NCI-H1105 (cell line): Measurements from ENCODE around the gene MYMX.
A peak's percentile ranks its signal among the peaks of the same experiment; 100 is the strongest.

Experiments
- DNase-seq: peaks from one replicate; lab custom pipeline; 2025; lab: John Stamatoyannopoulos, UW

MYMX gene

DNA sequence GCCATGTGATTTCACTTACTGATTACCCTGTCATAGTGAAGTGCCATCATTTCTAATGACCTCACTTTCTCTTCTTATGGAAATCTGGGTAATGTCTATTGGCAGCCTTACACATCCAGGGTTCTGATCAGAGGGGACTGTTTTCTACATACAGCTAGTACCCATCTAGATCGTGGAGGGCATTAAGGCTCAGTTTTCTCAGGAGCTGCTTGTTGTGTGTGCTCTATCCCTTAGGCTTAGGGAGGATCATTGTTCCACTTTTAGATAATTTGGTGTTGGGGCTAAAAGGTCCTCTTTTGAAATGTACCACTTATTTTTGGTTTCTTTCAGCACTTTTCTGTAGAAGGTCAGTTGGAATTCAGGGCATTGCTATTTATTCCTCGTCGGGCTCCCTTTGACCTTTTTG, 34.0 kb downstream of the MYMX start:
- DNase-seq, result no peak

DNA sequence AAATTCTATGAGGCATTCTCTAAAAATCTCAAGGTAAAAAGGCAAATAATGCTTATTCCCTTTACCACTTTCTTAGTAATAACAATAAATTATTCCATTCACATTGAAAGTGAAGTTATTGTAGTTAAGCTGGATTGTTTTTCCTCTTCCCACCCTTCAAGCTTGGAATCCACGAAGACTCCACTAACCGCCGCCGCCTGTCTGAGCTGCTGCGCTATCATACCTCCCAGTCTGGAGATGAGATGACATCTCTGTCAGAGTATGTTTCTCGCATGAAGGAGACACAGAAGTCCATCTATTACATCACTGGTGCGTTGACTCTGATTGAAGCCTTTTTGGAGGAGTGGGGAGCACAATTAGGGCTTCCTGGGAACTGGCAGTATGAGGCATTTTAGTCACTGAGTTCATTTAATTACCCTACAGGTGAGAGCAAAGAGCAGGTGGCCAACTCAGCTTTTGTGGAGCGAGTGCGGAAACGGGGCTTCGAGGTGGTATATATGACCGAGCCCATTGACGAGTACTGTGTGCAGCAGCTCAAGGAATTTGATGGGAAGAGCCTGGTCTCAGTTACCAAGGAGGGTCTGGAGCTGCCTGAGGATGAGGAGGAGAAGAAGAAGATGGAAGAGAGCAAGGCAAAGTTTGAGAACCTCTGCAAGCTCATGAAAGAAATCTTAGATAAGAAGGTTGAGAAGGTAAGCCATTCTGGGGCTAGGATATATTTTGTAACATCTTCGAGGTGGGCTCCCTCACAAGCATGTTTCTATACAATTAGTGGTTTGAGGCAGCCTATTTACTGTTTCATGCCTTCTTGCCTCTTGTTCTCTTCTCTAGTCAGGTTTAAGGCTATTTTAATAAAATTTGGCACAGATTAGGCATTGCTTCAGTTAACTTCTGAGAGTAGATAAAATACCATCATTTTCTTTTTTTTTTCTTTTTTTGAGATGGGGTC, 35.1 kb downstream of the MYMX start:
- no peak for DNase-seq

DNA sequence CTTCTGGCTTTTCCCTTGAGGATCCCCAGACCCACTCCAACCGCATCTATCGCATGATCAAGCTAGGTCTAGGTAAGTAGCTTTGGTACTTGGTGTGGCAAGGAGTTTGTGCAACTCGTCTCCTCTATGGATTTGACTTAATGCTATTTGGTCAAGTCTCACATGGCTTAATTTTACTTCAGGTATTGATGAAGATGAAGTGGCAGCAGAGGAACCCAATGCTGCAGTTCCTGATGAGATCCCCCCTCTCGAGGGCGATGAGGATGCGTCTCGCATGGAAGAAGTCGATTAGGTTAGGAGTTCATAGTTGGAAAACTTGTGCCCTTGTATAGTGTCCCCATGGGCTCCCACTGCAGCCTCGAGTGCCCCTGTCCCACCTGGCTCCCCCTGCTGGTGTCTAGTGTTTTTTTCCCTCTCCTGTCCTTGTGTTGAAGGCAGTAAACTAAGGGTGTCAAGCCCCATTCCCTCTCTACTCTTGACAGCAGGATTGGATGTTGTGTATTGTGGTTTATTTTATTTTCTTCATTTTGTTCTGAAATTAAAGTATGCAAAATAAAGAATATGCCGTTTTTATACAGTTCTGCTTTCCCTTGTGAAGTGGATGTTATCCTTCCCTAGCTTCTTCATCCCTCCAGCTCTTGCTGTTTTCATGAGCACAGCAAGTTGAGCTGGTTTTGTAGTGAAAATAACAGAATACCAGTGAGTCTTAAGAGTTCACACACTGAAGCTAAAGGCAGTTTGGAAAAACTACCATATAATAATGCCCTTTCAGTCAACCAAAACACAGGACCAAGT, 36.8 kb downstream of the MYMX start:
- DNase-seq, result peak; percentile 12

DNA sequence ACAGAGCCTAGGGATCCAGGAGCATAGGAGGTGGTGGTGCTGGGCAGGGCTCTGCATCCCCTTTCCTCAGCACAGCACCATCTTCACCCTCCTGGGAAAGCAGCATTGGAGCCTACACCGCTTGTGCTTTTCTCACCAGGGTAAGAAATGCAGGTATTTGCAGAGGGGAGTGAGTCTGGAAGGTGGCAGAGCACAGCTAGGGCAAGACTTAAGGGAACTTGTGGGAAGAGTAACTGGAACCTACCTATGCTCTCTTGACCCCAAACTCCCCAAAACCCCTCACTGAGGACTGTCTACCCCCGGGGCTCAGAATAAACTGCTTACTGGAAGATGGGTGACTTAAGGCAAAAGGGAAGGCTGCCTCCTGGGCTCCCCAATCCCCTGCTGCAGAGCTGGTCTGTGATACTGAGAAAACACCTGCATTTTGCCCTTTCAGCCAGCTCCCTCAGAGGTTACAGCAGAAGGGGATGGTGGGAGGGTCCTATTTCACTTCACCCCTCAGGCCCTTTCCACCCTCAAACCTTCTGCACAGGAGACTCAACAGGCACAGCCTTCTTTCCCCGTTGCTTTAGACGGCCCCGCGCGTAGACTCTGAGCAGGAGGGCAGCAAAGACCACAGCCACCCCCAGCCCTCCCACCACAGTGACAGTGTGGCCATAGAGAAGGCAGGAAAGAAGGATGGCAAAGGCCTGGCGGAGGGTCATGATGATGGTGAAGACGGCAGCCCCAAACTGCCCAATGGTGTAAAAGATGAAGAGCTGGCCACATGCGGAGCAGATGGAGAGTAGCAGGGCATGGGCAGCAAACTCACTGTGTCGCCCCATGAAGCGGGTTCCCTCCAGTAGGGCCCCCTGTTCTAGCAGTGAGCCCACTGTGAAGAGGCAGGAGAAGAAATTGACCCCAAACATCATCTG, 37.7 kb downstream of the MYMX start:
- no peak for DNase-seq

DNA sequence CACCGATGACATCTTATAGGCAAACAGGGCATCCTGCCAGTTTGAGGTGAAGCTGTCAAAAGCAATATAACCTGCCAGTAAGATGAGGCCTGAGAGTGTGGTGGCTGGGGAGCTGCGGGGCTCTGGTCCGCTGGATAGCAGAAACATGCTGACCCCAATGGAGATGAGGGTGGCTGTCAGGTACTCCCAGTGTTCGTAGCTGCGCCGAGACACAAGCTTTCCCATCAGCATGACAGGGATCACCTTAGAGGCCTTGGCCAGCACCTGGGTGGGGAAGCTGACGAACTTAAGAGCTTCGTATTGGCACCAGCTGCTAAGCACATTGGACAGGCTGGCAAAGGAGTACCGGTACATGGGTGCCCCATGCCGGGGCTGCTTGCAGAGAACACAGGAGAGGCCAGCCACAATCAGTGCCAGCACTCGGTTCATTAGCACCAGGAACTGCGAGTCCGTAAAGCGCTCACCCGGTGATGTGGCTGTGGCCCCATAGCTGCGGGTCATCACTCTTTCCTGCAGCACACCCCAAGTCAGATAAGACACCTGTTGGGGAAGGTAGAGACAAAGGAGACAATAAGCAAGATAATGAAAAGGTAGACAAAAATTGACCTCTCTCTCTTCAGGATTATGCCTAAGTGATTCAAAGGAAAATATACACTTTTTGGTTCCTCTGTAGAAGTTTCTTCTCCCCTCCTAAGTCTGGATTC, 38.5 kb downstream of the MYMX start:
- no peak for DNase-seq

DNA sequence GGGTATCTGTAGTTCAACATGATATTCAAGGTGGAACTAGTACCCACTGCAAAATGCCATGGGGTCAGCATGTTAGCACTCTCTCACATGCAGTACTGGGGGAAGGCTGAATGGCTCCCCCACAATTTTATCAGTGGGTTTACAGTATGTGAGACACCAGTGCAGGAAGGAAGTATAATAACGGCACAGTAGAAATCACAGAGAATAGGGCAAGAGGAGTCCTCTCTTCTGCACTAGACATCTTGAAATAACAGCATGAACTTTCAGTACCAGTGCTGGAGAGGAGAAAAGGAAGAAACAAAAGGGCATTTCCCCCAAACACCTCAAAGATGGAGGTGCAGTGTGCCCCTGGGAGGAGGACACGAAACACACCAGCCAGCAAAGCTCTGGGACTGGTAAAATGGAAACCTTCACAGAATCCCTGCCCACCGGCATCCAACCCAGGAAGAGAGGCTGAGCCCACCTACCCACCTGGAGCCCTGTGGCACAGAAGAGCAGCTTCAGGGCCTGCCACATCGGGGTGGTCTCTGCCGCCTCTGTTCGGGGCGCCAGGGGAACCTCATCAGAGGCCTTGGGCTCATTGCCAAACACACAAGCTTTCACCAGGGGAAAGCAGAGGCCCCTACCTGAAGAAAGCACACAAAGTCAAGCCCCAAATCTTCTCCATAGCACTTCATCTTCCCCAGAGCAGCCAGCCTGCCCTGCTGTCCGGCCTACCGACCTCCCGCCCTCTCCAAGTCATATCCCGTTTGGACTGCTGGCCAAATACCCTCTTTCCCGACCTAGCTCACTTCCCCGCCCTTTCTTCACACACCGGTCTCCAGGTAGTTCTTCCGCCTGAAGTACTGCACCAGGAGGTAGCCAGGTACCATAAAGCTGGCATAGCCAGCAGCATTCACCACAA, 39.4 kb downstream of the MYMX start:
- DNase-seq, result no peak

DNA sequence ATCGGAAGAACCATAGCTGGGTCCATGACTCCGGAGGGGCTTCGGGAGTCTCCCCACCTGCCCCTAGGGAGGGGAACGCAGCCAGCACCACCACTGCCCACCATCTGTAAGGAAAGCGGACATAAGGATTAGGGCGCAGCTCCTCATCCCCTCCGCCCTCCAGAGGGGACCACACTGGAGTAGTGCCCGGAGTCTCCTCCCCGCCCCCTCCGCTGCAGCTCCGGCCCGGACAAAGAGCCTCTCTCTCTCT, 40.0 kb downstream of the MYMX start:
- no peak for DNase-seq

DNA sequence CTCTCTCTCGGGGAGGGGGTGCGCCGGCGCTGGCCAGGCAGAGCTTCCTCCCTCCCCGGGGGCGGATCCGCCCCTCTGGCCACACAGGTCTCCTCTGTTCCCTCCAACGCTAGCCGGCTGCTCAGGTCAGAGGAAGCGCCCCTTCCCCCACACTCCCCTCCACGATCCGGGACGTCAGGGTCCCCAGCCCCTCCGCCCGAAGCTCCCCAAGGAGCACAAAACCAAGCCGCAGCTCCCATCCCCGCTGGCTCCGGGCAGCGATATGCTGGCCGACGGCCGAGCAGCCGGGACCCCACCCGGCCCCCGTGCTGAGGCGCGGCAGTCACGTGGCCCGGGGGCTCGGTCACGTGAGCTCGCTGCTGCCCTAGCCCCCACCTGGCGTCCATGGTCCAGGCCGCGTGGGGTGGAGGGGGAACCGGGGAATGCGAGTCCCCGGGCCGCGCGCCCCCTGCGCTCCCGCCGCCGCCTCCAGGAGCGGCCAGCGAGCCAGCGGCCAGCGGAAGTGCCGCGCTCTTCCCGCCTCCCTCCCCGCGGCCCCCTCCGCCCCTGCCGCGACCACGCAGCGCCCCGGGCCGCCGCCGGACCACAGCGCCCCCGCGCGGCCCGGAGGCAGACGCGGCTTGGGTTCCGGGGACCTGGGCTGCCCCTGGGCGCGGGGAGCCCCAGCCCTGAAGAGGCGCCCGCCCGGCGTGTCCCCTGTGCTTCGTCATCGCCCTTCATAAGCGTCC, 40.5 kb downstream of the MYMX start, which contains the start of gene SLC35B2:
SLC35B2 (minus strand) TSS at position 504 of the 728 bp plus-strand sequence; CDS start at position 386, 118 bp downstream.
- peak; percentile 73 for DNase-seq

DNA sequence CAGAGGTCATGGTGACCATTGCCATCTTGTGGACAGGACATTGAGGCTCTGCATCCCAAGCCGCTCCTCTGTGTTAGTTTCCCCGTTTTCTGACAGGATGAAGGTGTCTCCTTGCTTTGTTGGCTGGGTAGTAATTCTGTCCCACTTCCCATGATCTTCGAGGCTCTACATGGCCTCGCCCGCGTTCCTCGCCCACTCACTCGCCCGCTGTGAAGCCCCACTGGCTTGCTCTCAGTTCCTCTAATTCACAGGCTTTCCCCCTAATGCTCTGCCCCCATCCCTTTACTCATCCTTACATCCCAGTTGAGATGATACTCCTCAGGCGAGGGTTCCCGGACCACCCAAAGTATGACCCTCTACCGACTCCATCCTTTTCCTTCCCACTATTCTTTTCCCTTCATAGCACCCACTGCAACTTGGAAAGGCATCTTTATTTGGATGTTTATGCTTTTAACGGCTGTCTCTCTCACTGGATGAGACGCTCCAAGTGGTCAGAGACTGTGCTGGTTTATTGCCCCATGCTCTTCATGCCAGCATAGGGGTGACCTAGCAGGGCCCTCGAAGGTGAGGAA, 41.1 kb downstream of the MYMX start:
- DNase-seq, result no peak

DNA sequence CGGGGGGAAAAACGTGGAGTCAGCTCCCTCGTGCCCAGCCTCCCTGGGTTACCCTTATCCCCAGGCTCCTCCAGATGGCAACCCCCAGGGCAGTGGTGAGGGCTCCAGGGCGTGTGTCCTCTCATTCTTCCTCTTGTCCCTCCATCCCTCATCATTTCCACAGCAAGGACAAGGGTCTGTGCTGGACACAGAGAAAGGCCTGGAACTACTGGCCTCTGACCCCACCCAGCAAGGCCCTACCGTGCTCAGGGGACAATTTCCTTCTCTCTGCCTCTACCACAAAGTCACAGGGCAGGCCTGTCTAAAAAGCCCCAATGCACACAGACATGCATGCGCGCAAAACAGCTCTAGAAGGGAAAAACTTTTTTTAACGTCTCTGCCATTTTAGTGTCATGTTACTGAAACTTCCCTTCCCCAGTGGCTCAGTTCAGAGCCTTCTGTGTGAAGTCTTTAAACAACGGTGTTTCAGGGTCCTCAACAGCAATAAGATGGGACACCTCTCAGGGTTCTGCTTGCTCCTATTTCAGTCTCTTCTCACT, 41.7 kb downstream of the MYMX start:
- no peak for DNase-seq

DNA sequence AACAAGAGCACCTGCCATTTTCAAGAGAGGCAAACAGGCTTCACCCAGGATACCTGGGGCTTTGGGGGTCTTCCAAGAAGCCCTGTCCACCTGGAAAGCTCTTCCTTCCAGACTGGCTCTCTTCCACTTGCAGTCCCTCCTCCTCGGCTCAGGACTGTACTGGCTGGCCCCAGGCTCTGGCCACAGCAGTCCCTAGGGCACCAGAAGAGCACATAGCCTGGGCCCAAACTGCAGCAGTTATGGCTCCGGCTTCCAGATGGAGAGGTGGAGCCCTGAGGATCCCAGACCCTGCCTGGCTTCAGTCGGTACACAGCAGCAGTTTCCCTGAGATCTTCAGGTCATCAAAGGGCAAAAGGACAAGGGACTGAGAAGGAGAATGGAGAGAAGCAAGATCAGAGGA, 42.2 kb downstream of the MYMX start:
- no peak for DNase-seq

DNA sequence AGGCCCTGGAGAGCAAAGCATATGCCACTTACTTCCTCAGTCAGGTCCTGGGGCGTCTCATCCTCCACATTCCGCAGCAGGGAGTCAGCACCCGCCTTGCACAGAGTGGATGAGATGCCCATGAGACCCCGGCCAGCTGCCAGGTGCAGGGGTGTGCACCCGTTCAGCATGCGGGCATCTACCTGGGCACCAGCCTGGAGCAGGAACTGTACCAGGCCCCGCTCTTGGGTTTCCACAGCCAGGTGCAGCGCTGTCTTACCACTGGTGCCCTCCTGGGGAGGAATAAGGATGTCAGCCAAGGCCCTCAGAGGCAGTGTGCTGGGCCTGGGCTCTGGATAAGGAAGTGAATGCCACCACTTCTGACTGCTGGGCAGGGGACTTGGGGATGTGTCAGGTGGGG, 43.3 kb downstream of the MYMX start:
- no peak for DNase-seq

DNA sequence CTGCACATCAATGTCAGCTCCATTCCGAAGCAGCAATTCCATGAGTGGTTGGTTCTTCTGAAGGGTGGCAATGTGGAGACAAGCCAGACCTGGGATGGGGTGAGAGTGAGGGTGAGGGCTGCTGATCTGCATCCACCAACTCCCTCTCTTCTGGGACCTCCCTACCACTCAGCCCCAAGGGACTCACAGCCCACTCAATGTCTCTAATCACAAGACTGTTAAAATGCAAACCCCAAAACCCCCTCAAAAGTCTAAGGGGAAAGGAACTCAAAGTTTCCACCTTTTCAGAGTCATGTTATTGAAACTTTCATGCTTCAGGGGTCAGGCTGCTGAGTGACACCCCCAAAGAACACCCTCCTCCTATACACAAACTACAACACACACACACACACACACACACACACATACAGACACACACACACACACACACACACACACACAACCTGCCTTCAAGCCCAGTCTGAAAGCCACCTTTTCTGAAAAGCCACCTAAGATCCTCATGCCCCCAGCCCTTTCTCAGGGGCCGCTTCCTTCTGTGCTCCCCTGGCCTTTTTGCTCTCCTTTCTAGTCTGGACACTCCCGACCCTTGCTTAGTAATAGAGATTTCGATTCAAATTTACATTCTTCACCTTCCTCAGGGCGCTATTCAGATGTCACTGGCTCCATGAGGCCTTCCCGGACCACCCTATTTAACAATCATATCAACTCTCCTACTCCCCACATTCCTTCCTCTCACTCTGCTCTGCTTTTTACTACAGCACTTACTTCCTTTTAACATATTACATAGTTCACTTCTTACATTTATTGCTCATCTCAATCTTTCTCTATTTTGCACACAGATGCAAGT, 43.9 kb downstream of the MYMX start:
- DNase-seq, result no peak

DNA sequence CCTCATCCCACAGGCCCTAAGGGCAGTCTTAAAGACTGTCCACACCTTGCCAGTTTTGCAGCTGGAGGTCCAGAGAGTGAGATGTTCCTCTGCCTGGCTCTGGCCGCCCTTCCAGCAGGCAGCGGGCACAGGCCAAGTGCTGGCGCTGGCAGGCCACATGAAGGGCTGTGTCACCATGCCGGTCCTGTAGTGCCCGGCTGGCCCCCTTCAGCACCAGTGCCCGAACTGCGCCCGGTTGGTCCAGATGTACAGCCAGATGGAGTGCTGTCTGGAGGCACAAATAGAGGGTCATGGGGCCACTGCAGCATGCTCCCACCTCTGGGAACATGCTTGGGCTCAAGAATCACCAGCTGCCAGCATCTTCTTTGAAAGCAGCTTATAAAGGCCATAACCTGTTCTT, 44.9 kb downstream of the MYMX start:
- DNase-seq, result no peak

DNA sequence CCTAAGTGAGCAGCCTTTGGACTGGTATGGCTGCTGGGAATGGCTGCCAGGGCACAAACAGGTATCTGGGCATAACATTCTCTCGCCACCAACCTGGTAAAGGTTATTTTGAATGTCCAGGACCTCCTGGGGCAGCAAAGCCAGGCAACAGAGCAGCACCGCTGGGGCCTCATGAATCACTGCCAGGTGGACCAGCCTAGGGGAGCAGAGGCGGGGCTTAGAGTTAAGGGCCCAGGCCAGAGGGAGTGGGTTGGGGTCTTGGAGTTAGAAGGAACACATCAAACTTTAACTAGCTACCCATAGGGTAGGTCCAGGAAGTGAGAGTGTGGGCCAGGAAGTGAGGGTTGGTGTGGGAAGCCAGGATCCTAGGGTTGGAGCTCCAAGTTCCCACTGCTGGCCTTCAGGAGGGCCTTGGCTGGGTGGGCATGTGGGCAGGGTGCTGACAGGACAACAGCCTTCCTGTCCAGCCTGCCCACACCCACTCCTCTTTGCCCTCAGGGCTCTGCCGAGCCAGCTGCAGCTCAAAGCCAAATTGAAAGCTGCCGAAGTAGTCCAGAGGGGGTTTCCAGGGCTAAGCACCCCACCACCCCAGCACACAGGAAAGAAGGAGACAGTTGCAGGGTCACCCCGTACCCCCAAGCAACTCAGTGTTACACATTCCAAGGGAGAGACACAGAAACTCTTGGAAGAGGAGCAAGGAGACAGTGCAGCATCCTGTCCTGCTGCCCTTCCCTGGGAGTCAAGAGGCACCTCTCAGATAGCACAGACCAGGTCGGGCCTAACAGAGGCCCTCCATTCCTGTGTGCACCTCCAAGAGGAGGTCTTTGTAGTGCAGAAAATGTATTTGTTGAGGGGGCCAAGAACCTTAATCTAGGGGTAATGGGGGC, 46.0 kb downstream of the MYMX start:
- DNase-seq, result no peak

DNA sequence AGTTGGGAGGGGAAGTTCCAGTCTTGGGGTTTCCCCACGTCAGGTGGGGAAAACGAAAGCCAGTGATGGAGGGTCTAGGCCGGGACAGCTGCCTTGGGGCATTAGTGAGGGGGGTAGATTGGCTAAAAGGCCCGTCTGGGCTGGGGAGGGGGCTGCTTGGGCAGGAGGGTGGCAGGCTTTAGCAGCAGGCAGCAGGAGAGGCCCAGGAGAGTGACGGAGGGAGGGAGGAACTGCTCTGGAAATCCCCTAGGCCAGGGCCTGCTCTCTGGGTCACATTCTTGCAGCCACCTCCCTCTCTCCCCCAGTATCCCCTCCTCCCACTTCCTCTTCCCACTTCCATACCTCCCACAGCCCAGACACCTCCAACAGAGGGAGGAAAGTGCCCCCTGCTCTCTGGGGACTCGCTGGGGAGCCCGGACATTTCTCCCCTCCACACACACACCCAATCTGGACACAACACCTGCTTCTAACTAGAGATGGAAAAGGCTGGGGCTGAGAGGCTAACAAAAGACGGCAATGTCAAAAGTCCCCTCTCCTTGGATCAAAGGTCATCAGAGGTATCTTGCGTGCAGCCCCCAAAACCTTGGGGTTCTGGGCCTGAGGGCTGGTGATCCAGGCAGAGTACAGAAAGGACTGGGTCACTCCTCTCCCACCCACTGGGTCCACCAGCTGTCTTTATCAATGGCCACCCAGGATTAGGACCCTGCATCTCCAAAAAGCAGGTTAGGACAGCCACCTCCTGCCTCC, 46.8 kb downstream of the MYMX start:
- DNase-seq, result no peak
